SK-N-SH (cell line): ENCODE results near the gene WDR53.

Source experiments
- CTCF ChIP-seq: fragments of 200-600 bp; sonication (generic); IDR thresholded peaks from 2 replicates; pipeline ENCODE4 v1.6.1; 2017; ENCODE audit warnings: antibody characterized with exemption, mild to moderate bottlenecking, moderate library complexity
- EP300 ChIP-seq, 2 experiments: IDR thresholded peaks; 2 replicates each; pipeline versions ENCODE4 v1.4.0 to v1.6.1; 2012; ENCODE audit warnings: borderline replicate concordance in 1 of 2, low read depth in 1 of 2, low read length in 1 of 2
- EZH2phosphoT487 ChIP-seq: fragments of 200-600 bp; sonication (generic); IDR thresholded peaks from 2 replicates; pipeline ENCODE4 v1.6.1; 2017; ENCODE audit warnings: low read depth, mixed run types, mild to moderate bottlenecking, antibody characterized with exemption, moderate library complexity, borderline replicate concordance
- FOXJ3 ChIP-seq: sonication (generic); formaldehyde crosslinking; IDR thresholded peaks from 2 replicates; pipeline ENCODE4 v1.5.1; 2020; ENCODE audit warnings: mild to moderate bottlenecking, missing genetic modification reagents
- GABPA ChIP-seq: IDR thresholded peaks from 2 replicates; pipeline ENCODE4 v1.4.0; 2012; ENCODE audit warnings: low read depth, mild to moderate bottlenecking
- MXI1 ChIP-seq: IDR thresholded peaks from 2 replicates; pipeline ENCODE4 v1.6.1; 2012; ENCODE audit warnings: mild to moderate bottlenecking, low read depth, low read length, improper control_type of control experiment
- POLR2AphosphoS5 ChIP-seq: IDR thresholded peaks from 2 replicates; pipeline ENCODE4 v1.6.1; 2012; ENCODE audit warnings: low read depth, low read length
- RAD21 ChIP-seq: IDR thresholded peaks from 2 replicates; pipeline ENCODE4 v1.6.1; 2012; ENCODE audit warnings: mild to moderate bottlenecking, low read length
- RCOR1 ChIP-seq: fragments of 150-350 bp; IDR thresholded peaks from 2 replicates; pipeline ENCODE4 v1.6.1; 2017; ENCODE audit warnings: antibody characterized with exemption, low read length
- RXRA ChIP-seq: IDR thresholded peaks from 2 replicates; pipeline ENCODE4 v1.4.0; 2012; ENCODE audit warnings: low read depth, mild to moderate bottlenecking, borderline replicate concordance

GRCh38 chr3:196518966-196519717 is 49.2 kb downstream of the WDR53 start:
- TF ChIP-seq CTCF, result peak; percentile 67
- no peak for TF ChIP-seq GABPA
- no peak for TF ChIP-seq POLR2AphosphoS5
- TF ChIP-seq EZH2phosphoT487, result no peak
- no peak for TF ChIP-seq RCOR1
- no peak for TF ChIP-seq EP300 (IDR thresholded peaks at IDR 0.05; ENCODE audit: borderline replicate concordance in 1 of 2, low read depth in 1 of 2, low read length in 1 of 2)
- no peak for TF ChIP-seq MXI1
- TF ChIP-seq RAD21, result peak; percentile 64
- TF ChIP-seq RXRA, result no peak
- no peak for TF ChIP-seq FOXJ3 (CRISPR knock-in tag)
